Liver (tissue), 3 donors: ENCODE measurements around the gene SAMD4A.

Experiments
- ATF3 ChIP-seq: IDR thresholded peaks from 2 replicates; pipeline ENCODE4 v1.6.1; 2016; ENCODE audit warnings: antibody characterized with exemption
- CTCF ChIP-seq: fragments of 150-350 bp; IDR thresholded peaks from 2 replicates; pipeline ENCODE4 v1.5.1; 2017; ENCODE audit warnings: improper control_type of control experiment, low read depth, low read length; ENCODE audit not compliant: missing input control
- EGR1 ChIP-seq, 2 donors: IDR thresholded peaks; 2 replicates each; pipeline ENCODE4 v1.6.1; 2016 to 2018; ENCODE audit warnings: antibody characterized with exemption in 2 of 2, low read depth in 2 of 2
- FOXA1 ChIP-seq: IDR thresholded peaks from 2 replicates; pipeline ENCODE4 v1.6.1; 2016; ENCODE audit warnings: antibody characterized with exemption
- GABPA ChIP-seq, 2 donors: IDR thresholded peaks in 1 of 2; conservative IDR thresholded peaks in 1 of 2; 2 replicates each; pipeline ENCODE4 v1.6.1; 2016; ENCODE audit warnings: antibody characterized with exemption in 2 of 2, mild to moderate bottlenecking in 1 of 2, moderate library complexity in 1 of 2
- HNF4A ChIP-seq, 2 donors: conservative IDR thresholded peaks; 2 replicates each; pipeline ENCODE4 v1.6.1; 2016; ENCODE audit warnings: antibody characterized with exemption in 2 of 2, mild to moderate bottlenecking in 2 of 2
- JUND ChIP-seq, 2 donors: IDR thresholded peaks; 2 replicates each; pipeline ENCODE4 v1.6.1; 2016; ENCODE audit warnings: antibody characterized with exemption in 2 of 2
- RAD21 ChIP-seq, 2 donors: IDR thresholded peaks; 2 replicates each; pipeline ENCODE4 v1.6.1; 2016; ENCODE audit warnings: antibody characterized with exemption in 2 of 2, mild to moderate bottlenecking in 2 of 2
- RXRA ChIP-seq, 2 donors: IDR thresholded peaks; 2 replicates each; pipeline ENCODE4 v1.6.1; 2017 to 2018; ENCODE audit warnings: antibody characterized with exemption in 2 of 2, mild to moderate bottlenecking in 1 of 2
- TAF1 ChIP-seq: conservative IDR thresholded peaks from 2 replicates; pipeline ENCODE4 v1.6.1; 2016; ENCODE audit warnings: antibody characterized with exemption, mild to moderate bottlenecking
- YY1 ChIP-seq: IDR thresholded peaks from 2 replicates; pipeline ENCODE4 v1.6.1; 2016; ENCODE audit warnings: antibody characterized with exemption, mild to moderate bottlenecking
- ZBTB33 ChIP-seq: IDR thresholded peaks from 2 replicates; pipeline ENCODE4 v1.6.1; 2016; ENCODE audit warnings: antibody characterized with exemption
- TF ChIP-seq, protein P1 (sequence below): IDR thresholded peaks from 2 replicates; pipeline ENCODE4 v1.6.1; 2016; ENCODE audit warnings: antibody characterized with exemption, mild to moderate bottlenecking
- donor health status: healthy.
- donor health status: healthy.

GRCh38 chr14:54658836-54659235 lies 91.9 kb downstream of the SAMD4A start:
- TF ChIP-seq JUND (IDR thresholded peaks at IDR 0.05) (no peak), HNF4A (conservative IDR thresholded peaks at IDR 0.05) (no peak), RAD21 (IDR thresholded peaks at IDR 0.05) (no peak), CTCF (no peak), RXRA (IDR thresholded peaks at IDR 0.05) (no peak), ZBTB33 (no peak), FOXA1 (no peak), GABPA (IDR thresholded peaks at IDR 0.05 in 1 of 2, conservative IDR thresholded peaks at IDR 0.05 in 1 of 2) (no peak), EGR1 (IDR thresholded peaks at IDR 0.05; ENCODE audit: low read depth in 2 of 2) (no peak), ATF3 (no peak), TAF1 (no peak), YY1 (no peak)
- TF ChIP-seq, protein P1, sequence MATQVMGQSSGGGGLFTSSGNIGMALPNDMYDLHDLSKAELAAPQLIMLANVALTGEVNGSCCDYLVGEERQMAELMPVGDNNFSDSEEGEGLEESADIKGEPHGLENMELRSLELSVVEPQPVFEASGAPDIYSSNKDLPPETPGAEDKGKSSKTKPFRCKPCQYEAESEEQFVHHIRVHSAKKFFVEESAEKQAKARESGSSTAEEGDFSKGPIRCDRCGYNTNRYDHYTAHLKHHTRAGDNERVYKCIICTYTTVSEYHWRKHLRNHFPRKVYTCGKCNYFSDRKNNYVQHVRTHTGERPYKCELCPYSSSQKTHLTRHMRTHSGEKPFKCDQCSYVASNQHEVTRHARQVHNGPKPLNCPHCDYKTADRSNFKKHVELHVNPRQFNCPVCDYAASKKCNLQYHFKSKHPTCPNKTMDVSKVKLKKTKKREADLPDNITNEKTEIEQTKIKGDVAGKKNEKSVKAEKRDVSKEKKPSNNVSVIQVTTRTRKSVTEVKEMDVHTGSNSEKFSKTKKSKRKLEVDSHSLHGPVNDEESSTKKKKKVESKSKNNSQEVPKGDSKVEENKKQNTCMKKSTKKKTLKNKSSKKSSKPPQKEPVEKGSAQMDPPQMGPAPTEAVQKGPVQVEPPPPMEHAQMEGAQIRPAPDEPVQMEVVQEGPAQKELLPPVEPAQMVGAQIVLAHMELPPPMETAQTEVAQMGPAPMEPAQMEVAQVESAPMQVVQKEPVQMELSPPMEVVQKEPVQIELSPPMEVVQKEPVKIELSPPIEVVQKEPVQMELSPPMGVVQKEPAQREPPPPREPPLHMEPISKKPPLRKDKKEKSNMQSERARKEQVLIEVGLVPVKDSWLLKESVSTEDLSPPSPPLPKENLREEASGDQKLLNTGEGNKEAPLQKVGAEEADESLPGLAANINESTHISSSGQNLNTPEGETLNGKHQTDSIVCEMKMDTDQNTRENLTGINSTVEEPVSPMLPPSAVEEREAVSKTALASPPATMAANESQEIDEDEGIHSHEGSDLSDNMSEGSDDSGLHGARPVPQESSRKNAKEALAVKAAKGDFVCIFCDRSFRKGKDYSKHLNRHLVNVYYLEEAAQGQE: no peak
